Stimulated activated CD4-positive, alpha-beta T cell treated with anti-CD3 and anti-CD28 coated beads, Interleukin-1b, Interleukin-23, amount 100 ng/mL, for 24 hours (primary cell): Measurements from ENCODE around the gene ERGIC1.
"Not testable (repeated sequence)": the region's sequence is repeated elsewhere in the genome, so short reads cannot be mapped to it uniquely, and the experiment has no call there.

Experiments
- DNase-seq, 4 experiments: peaks; one replicate each; pipeline ENCODE4 v3.0.0-alpha.2; 2020; ENCODE audit warnings: low read depth in 4 of 4, low spot score in 1 of 4

The ERGIC1 gene

DNA sequence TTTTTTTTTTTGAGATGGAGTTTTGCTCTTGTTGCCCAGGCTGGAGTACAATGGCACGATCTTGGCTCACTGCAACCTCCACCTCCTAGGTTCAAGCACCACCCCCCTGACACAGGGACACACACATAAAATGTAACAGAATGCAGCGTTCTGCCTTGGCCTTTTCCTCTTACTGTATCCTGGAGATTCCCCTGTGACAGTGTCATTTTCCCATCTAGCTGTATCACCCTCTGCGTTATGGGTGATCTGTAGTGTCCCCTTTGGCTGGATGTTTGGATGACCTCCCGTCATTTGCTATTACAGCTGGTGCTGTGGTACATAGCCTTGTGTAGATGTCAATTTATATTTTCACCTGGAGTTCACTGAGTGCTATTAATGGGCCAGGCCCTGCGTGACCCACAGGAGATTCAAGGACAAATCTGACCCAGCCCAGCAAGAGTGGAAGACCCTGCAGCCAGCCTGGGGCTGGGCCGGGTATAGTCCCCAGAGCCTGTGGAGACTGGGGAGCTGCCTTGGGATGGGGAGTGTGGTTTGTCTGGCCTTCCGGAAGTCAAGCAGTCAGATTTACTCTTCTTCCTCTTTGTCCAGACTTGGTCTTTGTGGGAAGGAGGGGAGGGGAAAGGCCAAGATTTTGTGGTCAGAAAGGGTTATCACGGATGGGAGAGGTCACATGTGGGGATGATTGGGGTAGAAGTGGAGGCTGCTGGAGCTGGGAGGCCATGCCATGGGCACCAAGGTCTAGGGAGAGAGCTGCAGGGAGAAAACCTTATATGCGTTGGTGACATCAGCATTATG is 43.6 kb downstream of the ERGIC1 start:
- no peak for DNase-seq

DNA sequence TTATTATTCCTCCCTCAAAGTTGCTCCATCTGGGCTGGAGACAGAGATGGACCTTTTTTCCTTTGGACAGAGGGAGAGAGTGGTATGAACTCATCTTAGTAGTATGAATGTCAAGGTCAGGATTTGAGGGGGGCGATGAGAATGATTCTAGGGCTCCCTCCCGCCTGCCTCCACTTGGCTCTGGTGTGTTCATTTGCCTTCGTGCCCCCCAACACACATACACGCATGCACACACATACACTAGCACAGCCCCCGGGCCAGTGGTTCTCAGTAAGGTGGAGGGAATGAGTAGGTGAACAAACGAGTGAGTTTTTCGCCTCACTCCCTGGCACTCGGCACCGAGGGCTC is 44.5 kb downstream of the ERGIC1 start:
- DNase-seq: no peak

- DNase-seq: no peak
Measured at GRCh38 chr5:172878933-172879752, 45.1 kb downstream of the ERGIC1 start.

DNA sequence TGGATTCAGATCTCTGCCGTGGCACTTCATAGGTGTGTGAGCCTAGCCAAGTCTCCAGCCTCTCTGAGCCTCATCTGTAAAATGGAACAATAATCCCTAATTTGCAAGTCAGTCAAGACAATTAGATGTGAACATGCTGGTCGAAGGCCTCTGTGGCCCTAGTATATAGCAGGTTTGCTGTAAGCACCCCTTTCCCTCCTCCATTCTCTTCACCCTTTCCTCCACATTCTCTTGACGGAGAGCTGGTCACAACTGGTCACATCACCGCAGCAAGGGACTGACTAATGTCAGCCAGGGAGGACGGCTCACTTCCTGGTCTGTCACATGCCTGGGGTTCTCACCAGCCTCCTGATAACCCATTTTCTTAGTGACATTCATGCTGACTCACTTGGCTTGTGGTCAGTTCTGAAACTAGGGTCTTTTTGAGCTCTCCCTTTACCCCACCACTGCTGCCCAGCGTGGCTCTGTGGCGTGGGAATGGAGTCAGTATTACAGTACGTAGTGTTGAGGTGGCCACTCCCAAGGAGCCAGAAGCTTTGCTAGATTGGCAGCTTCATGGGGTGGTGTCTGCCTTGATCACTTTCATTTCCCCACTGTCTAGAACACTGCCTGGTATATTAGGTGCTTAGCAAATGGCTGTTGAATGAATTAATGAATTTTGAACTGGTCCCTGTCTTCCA is 47.8 kb downstream of the ERGIC1 start:
- no peak for DNase-seq

DNA sequence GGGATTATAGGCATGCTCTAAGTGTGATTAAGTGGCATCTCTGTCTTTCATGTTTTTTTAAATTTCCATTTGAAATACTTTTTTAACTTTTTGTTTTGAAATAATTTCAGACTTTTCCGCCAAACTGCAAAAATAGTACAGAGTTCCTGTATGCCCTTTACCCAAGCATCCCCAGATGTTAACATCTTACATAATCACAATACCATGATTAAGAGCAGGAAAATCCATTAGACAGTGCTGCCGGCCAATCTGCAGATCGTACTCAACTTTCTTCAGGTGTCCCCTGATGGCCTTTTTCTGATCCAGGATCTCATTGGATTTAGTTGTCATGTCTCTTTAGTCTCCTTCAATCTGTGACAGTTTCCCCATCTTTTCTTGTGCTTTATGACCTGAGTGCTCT is 49.0 kb downstream of the ERGIC1 start:
- no peak for DNase-seq

- DNase-seq: no peak
Measured at GRCh38 chr5:172885597-172886340, 51.7 kb downstream of the ERGIC1 start.

GRCh38 chr5:172886476-172886875 is 52.4 kb downstream of the ERGIC1 start:
- DNase-seq: no peak

DNA sequence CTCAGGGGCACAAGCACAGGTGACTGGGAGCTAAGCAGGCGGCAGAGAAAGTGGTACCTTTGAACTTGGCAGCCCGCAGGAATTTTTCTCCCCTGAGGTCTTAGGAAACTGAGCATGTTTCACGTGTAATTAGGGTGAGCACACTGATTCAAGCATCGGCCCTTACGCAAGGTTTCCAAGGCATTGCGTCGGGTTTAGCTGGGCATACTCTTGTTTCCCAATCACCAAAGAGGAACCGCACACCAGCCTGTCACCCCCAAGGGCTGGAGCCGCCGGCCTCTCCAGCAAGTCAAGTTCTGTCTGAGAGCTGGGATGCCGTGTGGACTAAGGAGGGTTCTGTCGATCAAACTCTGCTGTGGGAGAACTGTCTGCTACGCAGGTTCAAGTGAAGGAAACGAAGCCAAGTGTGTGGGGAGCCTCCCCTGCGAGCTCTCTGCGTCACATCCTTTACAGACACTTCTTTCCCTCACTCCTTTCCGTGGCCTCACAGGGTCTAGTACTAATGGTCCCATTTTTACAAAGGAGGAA is 53.0 kb downstream of the ERGIC1 start:
- no peak for DNase-seq

DNA sequence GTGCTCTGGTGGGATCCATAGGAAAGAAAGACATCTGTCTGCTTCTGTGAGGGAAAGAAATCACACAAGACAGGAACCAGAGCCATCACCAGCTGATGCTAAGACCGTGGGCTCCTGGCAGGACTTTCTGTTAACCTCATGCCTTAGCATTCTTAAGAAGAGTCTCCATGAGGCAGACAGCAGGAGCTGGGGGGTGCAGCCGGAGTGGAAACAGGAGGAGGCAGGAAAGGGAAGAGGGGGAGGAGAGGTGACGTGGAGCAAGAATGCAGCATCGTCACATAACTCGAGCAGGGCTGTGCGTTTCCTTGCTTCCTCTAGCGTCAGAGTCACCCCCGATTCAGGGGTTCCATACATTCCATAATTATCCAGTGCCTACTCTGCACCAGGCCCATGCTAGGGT is 53.6 kb downstream of the ERGIC1 start:
- no peak for DNase-seq

- no peak for DNase-seq
Measured at GRCh38 chr5:172890659-172891058, 56.6 kb downstream of the ERGIC1 start.

DNA sequence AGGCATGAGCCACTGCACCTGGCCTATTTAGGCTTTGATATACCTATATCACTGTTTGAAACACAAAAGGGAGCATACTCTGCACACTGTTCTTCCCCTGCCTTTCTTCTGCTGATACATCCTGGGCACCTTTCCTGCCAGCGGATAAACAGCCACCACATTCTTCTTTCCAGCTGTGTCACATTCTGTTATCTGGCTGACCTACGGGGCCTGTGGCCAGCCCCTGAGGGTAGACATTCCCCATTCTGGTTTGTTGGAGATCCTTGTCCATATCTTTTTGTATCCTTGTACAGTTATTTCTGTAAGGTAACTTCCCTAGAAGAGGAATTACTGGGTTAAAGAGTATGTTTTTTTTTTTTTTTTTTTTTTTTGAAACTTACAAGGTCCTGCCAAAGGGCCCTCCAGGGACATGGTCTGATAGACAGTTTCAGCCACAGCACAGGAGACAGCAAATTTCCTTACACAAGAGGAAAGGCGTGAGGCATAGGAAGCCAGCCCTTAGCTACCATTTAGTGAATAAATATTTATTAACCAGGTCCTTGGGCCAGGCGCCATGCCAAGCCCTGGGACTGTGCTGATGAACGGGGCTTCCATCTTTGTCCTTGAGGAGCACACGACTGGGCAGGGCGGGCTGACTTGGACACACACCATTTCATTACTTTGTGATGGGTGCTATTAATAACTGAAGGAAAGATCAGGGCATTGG is 57.8 kb downstream of the ERGIC1 start:
- no peak for DNase-seq

- DNase-seq: no peak
Measured at GRCh38 chr5:172892713-172893112, 58.7 kb downstream of the ERGIC1 start.

- DNase-seq: no peak
Measured at GRCh38 chr5:172894767-172895388, 60.8 kb downstream of the ERGIC1 start.

DNA sequence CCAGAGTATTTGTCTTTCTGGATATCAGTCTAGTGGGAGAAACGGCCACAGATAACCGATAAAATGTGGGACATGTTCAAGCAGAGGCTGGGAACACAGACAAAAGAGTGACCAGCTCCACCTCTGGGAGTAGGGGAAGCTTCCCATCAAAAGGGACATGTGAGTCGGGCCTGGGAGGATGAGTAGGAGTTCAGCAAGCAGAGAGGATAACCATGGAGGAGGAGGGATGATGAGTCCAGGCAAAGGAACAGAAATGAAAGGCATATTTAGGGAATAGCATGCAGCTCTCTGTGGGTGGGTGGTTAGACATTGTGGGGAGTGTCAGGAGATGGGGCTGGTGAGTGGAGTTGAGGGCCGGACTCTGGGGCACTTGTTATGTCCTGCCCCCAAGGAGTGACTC is 61.5 kb downstream of the ERGIC1 start:
- no peak for DNase-seq

- DNase-seq: no peak
Measured at GRCh38 chr5:172896465-172896864, 62.4 kb downstream of the ERGIC1 start.

DNA sequence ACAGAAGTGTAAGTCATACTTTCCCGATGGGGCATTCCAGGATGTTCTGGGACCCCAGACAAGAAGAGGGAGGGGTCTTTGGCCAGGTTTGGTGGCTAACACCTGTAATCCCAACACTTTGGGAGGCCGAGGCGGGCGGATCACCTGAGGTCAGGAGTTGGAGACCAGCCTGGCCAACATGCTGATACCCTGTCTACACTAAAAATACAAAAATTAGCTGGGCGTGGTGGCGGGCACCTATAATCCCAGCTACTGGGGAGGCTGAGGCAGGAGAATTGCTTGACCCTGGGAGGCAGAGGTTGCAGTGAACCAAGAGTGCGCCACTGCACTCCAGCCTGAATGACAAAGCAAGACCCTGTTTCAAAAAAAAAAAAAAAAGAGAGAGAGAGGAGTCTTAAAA is 63.0 kb downstream of the ERGIC1 start:
- not testable (repeated sequence) for DNase-seq

- DNase-seq: no peak
Measured at GRCh38 chr5:172897481-172898217, 63.6 kb downstream of the ERGIC1 start.

GRCh38 chr5:172898218-172898842 is 64.3 kb downstream of the ERGIC1 start:
- no peak for DNase-seq

DNA sequence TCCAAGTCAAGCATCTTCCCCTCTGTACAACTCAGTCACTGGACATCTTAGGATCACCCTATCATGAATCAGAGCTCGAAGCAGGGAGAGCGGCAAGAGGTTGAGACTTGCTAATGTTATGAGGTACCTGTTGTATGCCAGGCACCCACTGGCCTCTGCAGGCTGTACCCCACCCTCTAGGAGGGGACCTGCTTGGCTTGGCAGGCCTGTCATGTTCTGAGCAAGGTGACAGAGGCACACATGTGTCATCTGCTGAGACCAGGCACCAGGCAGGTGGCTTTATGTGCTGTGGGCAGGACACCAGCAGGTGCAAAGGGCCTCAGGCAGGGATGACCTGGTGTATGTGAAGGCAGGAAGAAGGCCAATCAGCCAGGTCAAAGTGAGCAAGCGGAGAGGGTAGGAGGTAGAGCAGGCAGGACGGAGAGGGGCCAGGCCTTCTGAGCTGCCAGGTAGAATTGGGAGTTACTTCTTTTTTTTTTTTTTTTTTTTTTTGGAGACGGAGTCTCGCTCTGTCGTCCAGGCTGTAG is 64.9 kb downstream of the ERGIC1 start:
- no peak for DNase-seq
